GM15510 (cell line): ENCODE data around the gene PLD6.

Source experiments
- POLR2A ChIP-seq: IDR thresholded peaks from 3 replicates; pipeline ENCODE4 v1.6.1; 2011; ENCODE audit warnings: borderline replicate concordance; ENCODE audit not compliant: insufficient read length; ENCODE audit errors: extremely low read depth

PLD6 gene

DNA sequence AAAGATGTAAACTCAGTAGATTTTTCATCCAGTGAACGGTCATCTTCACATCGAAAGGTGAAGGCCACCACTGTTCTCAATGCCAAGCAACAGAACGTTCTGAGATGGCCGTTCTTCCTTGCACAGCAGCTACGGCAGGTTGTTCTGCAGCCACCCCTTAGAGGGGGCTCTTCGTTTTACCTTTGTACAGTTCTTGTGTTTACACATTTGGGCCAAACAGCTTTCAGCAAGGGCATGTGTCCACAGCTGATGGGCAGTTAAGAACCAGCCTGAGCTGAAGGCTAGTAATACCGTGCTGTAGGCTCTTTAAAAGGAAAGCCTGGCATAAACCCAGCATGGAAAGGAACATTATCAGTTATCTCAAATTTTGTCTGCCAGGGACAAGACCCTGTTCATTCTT, 15.9 kb downstream of the PLD6 start:
- no peak for TF ChIP-seq POLR2A

DNA sequence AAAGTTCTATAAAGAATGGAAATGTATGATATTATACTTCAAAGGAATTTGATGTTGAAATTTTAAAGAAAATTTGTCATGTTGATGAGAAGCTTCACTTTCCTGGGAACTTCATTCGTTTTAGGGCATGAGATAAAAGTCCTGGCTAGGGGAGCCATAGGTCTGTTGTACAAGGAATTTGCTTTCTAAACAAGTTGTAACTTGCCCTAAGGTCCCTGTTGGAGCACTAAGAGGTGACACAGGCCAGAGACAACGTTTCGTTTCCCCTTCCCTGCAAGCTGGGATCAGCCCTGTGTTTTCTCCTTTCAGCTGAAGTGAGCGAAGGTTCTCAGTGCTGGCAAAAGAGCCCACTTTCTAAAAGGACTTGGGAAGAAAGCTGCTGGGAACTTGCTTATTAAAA, 16.6 kb downstream of the PLD6 start:
- TF ChIP-seq POLR2A, result no peak

GRCh38 chr17:17188586-17188985, 17.5 kb downstream of the PLD6 start:
- no peak for TF ChIP-seq POLR2A

- TF ChIP-seq POLR2A, result no peak
These were observed 19.3 kb downstream of the PLD6 start for GRCh38 chr17:17186551-17187505.

DNA sequence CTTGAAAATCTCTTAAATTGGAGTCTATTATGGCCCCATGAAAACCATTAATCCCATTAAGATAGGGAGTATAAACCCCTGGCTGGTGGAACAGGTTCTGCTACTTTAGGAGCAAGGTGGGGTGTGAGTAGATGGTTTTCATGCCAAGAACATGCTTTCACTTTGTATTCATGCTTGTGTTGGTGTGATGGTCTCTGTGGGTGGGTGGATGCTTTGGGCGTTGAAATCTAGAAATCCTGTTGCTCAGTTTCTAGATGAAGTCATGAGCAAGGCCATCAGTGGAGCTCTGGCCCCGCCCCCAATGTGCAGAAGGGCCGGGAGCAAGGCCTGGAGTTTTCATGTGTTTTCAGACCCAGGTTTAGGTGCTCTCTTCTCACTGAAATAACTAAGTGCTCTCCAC, 20.1 kb downstream of the PLD6 start:
- no peak for TF ChIP-seq POLR2A

DNA sequence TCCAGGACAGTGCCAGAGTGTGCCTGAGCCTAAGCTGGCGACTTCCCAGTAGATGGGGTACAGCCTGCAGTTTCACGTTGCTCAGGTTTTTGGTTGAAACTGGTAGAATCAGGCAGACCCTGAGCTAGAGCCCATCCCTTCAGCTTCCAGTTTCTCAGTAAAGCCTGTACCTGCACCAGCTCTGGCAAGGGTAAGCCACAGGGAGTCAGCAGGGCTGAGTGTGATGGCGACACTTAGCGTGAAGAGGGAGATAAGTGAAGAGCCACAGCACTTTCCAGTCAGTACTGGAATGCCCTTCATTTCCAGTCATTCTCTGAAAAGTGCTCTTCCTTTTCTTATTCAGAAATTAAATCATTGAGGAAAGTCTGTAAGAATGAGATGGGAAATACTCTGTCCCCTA, 22.4 kb downstream of the PLD6 start:
- no peak for TF ChIP-seq POLR2A

DNA sequence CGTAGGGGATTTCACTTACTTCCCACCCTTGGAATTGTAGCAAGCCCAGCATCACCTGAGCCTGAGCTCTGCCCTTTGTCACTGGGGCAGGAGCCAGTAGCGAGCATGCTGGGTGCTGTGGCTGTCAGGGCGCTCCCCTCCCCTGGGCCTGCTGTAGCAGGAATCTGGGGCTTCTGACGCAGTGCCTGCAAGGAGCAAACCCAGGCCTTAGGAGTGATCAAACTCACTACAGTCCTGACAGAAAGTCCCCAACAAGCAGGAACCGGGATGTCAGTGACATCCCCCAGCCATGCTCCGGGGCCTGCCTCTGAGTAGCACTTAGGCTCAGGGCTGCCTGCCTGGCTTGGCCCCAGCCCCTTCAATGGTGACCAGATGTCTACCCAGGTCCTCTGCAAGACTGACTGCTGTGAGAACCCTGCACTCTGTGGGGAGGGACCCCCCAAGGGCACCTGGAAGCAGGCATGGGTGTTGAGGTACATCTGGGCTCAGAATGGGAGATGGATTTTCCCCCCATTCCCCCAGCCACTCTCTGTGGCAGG, 23.5 kb downstream of the PLD6 start:
- no peak for TF ChIP-seq POLR2A

DNA sequence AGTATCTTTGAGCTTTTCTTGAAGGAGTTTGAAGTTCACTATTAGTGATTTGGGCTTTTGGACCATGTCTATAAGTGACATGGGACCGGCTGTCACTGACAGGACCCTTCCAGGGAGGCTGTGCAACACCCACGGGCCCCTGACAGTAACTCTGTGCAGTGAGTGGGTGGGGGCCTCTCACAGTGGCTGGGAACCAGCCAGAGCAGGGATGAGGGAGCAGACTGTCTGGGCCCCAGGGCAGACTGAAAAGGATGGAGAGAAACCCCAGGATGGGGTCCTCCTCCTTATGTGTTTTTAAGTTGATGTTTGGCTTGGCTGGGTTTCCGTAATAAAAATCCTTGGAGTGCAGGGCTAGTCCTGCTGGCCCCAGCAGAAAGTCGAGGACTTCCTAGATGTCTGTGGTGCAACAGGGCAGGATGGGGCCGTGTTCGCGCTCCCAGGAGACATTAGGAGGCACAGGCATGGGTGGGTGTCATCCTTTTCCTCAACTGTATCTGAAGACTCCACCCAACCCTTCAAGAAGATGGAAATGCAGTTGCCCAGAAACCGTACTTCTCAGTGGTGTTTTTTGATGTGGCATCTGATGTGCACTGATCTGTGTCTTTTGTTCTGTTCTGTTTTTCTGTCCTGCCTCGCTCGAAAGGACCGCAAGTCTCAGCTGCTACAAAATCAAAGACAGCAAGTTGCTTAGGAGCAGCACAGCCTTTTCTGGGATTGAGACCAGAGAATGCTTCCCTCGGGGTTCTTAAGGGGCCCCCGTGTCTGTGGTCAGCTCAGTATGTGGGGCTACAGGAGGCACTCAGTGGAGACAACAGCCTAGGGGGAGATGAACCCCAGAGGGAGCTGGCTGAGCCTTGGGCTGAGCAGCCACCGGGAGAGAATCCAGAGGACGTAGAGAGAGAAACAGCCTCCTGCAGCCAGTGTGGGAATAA, 24.2 kb downstream of the PLD6 start:
- no peak for TF ChIP-seq POLR2A

DNA sequence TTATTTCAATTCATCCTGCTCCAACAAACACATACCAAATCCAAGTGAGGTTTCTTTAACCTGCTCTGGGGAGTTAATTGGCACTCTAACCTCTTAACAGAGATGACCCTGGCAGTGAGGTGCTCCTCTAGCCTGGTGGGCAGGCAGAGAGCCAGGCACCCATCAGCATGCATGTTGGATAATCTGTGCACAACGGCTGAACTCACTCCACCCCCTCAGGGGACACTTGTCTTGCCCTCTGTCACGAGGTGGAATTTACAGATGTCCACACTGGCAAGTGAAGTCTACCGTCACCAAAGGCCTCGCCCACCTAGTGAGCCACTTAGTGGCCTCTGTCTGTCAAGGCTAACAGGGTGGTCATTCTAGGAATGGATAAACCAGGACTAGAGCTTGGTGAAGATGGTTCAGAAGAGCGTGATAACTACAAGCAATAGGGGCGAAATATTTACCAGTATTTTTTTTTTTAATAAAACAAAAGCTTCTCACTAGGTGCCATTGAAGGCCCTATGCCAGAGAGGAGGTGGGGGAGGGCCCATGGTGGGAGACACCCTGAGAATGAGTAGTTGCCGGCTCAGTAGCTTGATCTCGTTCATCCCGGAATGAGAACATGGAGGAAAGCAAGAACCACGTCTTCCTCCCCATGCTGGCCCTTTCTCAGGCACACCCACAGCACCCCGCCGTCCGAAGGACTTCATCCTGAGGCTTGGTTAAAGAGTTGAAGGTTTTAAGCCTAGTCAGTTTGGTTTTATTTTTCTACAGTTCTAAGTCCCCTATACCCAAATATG, 25.2 kb downstream of the PLD6 start:
- TF ChIP-seq POLR2A, result no peak

- no peak for TF ChIP-seq POLR2A
These were observed 26.0 kb downstream of the PLD6 start for GRCh38 chr17:17180141-17180603.

- TF ChIP-seq POLR2A, result no peak
These were observed 26.7 kb downstream of the PLD6 start for GRCh38 chr17:17179371-17179827.

GRCh38 chr17:17177176-17177575, 29.0 kb downstream of the PLD6 start:
- no peak for TF ChIP-seq POLR2A

DNA sequence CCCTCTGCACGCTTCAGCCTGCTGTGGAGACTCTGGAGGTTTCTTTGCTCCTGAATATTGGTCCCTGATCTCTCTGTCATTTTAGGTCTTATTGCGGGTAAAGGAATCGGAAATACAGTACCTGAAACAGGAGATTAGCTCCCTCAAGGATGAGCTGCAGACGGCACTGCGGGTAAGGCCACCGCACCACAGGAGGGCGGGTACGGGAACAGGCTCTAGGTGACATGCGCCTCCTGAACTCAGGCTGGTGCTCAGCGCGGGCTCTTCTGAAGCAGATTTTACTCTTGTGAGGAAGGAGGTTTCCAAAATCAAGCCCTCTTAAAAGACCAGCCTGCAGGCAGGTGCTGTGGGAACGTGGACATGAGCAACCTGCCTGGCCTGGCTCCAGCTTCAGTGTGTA, 29.8 kb downstream of the PLD6 start:
- no peak for TF ChIP-seq POLR2A

DNA sequence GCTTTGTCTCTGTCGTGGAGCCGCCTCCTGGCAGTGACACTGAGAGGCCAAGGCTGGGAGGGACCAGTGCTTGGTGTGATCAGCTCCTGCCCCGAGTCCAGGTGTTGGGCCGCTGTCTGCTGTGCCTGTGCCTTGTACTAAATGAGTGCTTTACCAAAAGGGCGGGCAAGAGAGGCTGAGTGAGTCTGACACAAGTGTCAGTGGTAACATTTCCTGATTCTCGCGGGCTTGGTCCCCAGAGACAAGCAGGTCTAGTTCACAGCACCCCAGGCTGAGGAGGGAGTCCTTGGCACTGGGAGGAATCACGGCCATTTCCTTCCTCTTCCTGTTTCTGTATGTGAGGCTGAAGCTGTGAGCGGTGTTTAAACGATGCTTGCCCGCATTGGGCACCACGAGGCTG, 30.2 kb downstream of the PLD6 start:
- TF ChIP-seq POLR2A, result no peak
